Right renal pelvis (tissue), 4 donors: ENCODE data around the gene POLR1D. TPM values are rescaled to one million over a fixed set of nuclear protein-coding genes. Genes with fewer than 3 reads are reported as not detected.

Source experiments
- DNase-seq, 4 donors: peaks; one replicate each; pipeline ENCODE4 v3.0.0-alpha.2; 2013; ENCODE audit warnings: low read depth in 4 of 4, low spot score in 3 of 4, missing footprints in 1 of 4
- polyA plus RNA-seq, 4 donors: library from polyadenylated mRNA; unstranded; fragments of 120-200 nt; gene quantifications; one replicate each; pipeline ENCODE4 v1.2.1, GENCODE V29; 2013; ENCODE audit not compliant: insufficient read length in 4 of 4

The POLR1D gene
- polyA plus RNA-seq, 4 donors: 120 to 144 (median 134) TPM

GRCh38 chr13:27637289-27637626 is 15.6 kb downstream of the POLR1D start:
- DNase-seq: no peak

- DNase-seq: no peak
Measured at GRCh38 chr13:27638001-27638400, 16.3 kb downstream of the POLR1D start.

- no peak for DNase-seq
Measured at GRCh38 chr13:27638521-27638920, 16.8 kb downstream of the POLR1D start.

- DNase-seq: no peak
Measured at GRCh38 chr13:27639186-27639585, 17.5 kb downstream of the POLR1D start.

- DNase-seq: no peak
Measured at GRCh38 chr13:27641711-27642502, 20.2 kb downstream of the POLR1D start.

- no peak for DNase-seq
Measured at GRCh38 chr13:27643334-27644132, 21.8 kb downstream of the POLR1D start.

GRCh38 chr13:27644302-27644701 is 22.6 kb downstream of the POLR1D start:
- no peak for DNase-seq

GRCh38 chr13:27650312-27650711 is 28.6 kb downstream of the POLR1D start:
- DNase-seq: no peak

- no peak for DNase-seq
Measured at GRCh38 chr13:27654059-27654458, 32.4 kb downstream of the POLR1D start.

GRCh38 chr13:27654816-27655215 is 33.1 kb downstream of the POLR1D start:
- no peak for DNase-seq

GRCh38 chr13:27657724-27658123 is 36.0 kb downstream of the POLR1D start:
- DNase-seq: no peak

- no peak for DNase-seq
Measured at GRCh38 chr13:27658546-27658945, 36.9 kb downstream of the POLR1D start.

- DNase-seq: no peak
Measured at GRCh38 chr13:27659145-27659865, 37.6 kb downstream of the POLR1D start.

GRCh38 chr13:27660511-27660910 is 38.8 kb downstream of the POLR1D start:
- DNase-seq: no peak

- DNase-seq: no peak
Measured at GRCh38 chr13:27661017-27661416, 39.3 kb downstream of the POLR1D start.

GRCh38 chr13:27662738-27663470 is 41.2 kb downstream of the POLR1D start:
- DNase-seq: no peak

GRCh38 chr13:27663947-27664346 is 42.3 kb downstream of the POLR1D start:
- DNase-seq: no peak

GRCh38 chr13:27665333-27665732 is 43.6 kb downstream of the POLR1D start:
- DNase-seq: no peak

GRCh38 chr13:27665761-27666160 is 44.1 kb downstream of the POLR1D start:
- no peak for DNase-seq

GRCh38 chr13:27666951-27667350 is 45.3 kb downstream of the POLR1D start:
- no peak for DNase-seq

GRCh38 chr13:27667946-27668345 is 46.3 kb downstream of the POLR1D start:
- DNase-seq: no peak
